HG02973 (cell line): ENCODE data around the gene TRPT1.

ENCODE experiments used
- ATAC-seq: cut with Tn5 transposase; IDR thresholded peaks from one replicate; pipeline ENCODE4 v1.9.1; 2021; ENCODE audit warnings: moderate library complexity; ENCODE audit not compliant: unreplicated experiment

TRPT1 gene, protein sequence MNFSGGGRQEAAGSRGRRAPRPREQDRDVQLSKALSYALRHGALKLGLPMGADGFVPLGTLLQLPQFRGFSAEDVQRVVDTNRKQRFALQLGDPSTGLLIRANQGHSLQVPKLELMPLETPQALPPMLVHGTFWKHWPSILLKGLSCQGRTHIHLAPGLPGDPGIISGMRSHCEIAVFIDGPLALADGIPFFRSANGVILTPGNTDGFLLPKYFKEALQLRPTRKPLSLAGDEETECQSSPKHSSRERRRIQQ

DNA sequence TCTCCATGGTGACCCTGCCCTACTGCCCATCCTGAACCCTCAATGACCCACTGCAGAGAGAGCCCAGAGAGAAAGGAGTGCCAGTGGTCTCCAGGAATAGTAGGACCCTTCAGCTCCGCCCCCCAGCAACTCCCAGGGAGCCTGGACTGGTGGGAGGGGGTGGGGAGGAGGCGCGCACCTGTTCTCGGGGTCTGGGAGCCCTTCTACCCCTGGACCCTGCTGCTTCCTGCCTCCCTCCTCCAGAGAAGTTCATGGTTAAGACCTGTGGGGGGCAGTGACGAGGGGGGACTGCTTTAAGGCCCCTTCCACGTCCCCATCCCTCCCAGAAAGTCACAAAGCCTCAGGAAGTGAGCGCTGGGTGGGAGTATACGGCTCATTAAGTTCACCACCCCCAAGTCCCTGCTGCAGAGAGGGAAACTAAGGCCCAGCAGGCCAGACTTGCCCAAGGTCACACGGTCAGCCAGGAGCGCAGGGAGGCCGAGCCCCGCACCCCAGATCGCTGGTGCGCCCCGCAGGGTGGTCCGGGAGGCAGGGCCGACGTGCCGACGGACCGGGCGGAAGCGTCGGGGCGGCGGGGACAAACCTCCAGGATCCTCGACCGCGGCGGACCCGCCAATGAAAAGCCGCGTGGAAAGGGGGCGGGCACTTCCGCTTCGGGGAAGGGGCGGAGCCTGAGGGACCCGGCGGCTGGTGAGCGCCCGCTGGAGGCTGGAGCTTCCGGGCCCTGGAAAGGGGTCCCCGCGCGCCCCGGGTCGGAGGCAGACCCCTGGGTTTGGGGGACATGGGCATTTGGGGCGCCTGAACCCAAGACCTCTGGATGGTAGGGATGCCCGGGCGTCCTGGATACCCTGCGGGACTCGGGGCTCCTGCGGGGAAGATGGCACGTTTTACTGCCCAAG, at the start of gene TRPT1, which contains the start of gene NUDT22:
TSS of gene TRPT1 (minus strand) at position 579 of the 899 bp plus-strand sequence. CDS start at position 253, 326 bp downstream.
TSS of gene NUDT22 (plus strand) at position 667 of the 899 bp plus-strand sequence. CDS start 379 bp downstream, outside the sequence.
- ATAC-seq = peak; percentile 33

DNA sequence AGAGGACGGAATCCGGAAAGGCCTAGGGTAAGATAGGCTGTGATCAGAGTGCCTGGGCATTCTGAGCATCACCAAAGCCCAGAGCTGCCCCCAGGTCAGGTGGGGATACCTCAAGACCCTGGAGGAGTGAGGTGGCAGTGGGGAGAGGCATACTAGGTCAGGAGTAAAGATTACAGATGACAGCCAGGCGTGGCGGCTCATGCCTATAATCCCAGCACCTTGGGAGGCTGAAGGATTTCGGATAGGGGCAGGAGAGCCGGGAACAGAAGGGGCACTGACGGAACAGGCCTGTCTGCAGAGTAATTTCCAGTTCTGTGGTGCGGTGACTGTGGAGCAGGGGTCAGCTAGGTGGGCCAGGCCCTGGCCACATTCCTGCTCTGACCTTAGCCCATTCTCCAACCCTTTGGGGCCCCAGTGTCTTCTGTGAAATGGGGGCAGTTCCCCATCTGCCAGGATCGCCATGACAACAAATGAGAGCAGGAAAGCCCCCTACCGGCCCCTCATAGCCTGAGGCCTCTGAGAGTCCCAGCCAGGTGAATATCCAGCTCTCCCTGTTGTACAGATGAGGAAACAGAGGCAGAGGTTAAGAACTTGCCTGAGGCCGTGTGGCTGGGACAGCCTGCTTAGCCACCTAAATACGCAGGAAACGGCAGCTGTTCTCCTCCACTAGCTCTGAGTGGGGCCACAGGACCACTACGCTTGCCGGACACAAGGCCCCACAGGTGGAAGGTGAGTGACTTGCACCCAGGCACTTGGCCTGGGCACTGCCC, 49.2 kb upstream of the TRPT1 start:
- ATAC-seq = no peak

DNA sequence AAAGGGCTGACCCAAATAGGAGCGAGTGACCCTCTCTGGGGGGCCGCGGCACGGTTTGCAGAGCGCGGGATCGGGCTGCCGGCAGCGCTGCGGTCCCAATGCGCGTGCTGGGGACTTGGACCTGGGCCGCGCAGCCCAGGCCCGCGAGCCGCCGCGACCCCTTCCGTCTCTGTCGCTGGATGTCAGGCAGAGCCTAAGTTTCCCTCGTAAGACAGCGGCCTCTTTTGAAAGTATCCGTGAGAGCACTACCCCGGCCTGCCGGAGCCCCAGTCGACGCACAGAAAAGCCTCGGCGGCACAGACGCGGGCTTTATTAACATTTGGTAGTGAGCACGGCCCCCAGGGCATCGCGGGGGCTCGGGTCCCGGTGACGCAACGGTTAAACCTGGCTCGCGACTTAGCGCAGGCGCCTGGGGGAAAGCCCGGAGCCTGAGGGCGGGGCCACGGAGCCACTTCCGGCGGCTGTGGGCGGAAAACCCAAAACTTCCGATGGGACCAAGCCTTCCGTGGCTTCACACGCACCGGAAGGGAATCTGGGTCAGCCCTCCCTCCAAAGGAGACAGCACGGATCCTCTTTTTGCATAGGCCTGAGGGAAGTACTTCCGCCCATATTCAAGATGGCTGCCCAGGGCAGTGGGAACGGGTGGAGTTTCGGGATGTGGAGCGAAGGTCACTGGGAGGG, 43.7 kb upstream of the TRPT1 start:
- ATAC-seq = peak; percentile 51

DNA sequence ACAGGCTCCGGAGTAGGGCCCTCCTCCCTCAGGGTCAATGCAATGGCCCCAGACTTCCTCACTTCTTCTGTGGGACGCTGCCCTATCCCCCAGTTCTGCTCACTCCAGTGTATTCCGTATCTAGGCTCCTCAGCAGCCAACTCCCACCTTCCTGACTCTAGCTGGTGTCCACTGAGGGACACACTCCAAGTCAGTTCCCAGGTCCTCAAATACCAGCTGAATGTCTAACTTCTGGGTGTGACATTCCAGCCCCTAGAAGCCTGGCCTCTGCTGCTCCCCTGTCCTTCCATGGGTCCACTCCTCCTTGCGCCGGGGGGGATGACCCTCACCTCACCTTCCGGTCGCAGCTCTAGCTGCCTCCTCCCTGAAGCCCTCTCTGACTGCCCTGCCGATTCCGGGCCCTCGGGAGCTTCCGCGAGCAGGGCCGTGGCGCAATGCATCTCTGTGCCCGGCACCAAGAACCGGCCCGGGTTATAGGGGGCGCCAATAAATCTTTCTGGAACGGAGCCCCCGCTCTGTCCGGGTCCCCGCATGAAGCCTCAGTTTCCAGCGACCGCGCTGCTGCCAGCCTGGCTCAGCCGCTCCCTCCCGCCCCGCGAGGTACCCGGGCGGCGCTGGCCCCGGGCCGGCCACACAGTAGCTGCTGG, 43.0 kb upstream of the TRPT1 start:
- peak; percentile 10 for ATAC-seq

DNA sequence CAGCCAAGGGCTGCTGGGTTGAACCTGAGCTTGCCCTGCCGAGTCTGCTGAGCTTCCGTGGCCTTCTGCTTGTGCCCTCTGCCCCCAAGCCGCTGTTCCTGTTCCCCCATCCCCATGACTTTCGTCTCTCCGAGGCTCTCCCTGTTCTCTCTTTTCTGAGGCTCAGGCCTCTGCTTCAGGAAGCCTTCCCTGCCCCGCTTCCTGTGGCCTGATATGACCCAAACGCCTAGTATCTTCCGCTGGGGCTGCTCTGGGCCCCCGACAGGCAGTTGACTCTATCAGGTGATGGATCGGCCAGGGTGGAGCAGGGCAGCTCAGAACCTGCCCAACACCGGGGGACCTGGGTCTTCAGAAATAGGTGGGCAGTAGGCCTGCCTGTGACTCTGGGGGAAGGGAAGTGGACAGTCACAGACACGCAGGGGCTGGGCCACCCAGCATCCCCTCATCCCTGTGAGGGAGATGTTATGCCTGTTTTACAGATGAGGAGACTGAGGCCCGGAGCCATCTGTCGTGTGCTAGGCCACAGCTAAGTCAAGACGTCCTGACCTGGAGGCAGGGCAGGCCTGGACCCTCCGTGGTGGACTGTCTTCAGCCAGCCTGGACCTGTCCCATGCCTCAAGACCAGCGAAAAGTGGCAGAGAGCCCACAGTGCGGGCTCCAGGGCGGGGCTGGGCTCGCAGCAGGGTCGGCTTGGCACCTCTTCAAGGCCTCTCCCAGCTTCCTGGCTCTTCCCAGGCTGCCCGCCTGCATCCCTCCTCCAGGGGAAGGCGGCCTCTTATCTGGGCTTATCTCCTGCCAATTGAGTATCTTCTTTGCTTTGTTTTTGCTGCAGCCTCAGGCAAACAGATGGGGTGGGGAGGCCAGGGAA, 42.3 kb upstream of the TRPT1 start:
- ATAC-seq = no peak

DNA sequence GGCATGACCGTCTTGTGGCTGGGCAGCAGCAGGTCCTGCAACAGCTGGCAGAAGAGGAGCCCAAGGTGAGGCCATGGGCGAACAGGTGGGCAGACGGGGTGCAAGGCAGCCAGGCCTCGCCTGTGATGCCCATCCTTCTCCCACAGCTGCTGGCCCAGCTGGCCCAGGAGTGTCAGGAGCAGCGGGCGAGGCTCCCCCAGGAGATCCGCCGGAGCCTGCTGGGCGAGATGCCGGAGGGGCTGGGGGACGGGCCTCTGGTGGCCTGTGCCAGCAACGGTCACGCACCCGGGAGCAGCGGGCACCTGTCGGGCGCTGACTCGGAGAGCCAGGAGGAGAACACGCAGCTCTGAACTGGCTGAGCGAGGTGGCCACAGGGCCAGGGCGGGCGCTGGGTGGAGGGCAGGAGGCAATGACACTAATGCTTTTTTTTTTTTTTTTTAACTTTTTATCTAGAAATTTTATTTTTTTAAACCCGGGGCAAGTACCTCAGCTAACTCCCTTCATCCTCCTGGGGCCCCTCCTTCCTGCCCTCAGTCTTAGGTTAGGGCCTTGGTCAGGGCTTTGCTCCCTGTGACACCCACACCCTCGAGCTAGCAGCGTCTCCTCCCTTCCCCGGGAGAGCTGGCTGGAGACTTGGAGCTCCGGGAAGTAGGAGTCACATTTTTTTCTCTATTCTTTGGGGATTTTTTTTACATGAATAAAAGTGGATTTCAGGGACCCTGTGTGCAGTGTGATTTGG, 41.4 kb upstream of the TRPT1 start:
- ATAC-seq = no peak

DNA sequence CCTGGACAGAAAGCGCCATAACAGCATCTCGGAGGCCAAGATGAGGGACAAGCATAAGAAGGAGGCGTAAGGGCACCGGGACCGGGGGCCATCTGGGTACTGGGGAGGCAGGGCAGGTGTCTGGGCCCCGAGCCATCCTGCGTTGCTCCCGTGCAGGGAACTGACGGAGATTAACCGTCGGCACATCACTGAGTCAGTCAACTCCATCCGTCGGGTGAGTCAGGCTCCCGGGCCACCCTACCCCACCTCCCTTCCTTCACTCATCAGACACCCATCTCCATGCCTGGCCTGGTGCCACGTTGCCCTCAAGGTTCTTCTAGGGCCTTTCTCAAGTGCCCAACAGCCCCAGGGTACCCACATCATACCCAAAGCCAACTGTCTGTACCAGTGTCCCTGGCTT, 40.4 kb upstream of the TRPT1 start:
- no peak for ATAC-seq

DNA sequence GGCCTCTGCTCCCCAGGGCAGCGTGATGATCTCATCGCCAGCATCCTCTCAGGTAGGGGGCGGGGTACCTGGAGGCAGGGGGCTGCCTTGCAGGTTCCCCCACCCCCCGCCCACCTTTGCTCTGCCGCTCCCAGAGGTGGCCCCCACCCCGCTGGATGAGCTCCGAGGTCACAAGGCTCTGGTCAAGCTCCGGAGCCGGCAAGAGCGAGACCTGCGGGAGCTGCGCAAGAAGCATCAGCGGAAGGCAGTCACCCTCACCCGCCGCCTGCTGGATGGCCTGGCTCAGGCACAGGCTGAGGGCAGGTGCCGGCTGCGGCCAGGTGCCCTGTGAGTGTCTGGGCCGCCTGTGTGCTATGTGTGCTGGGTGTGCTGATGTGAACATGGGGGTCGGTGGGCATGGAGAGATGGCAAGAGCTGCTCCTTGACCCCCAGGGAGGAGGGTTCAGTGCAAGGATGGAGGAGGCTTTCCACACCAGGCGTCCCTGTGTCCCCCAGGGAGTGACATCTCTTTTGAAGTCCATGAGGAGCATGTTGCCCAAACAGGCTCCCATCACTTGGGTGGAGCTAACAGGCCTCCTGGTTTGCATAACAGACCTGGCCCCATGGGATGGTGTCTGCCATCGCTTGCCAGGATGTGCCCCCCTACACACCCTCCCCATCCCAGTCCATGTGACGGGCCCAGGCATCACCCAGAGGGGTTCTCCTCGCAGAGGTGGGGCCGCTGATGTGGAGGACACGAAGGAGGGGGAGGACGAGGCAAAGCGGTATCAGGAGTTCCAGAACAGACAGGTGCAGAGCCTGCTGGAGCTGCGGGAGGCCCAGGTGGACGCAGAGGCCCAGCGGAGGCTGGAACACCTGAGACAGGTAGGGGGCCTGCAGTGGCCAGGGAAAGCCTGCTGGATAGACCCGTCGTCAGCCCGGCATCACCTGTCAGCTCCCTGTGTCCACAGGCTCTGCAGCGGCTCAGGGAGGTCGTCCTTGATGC, 39.5 kb upstream of the TRPT1 start:
- no peak for ATAC-seq

DNA sequence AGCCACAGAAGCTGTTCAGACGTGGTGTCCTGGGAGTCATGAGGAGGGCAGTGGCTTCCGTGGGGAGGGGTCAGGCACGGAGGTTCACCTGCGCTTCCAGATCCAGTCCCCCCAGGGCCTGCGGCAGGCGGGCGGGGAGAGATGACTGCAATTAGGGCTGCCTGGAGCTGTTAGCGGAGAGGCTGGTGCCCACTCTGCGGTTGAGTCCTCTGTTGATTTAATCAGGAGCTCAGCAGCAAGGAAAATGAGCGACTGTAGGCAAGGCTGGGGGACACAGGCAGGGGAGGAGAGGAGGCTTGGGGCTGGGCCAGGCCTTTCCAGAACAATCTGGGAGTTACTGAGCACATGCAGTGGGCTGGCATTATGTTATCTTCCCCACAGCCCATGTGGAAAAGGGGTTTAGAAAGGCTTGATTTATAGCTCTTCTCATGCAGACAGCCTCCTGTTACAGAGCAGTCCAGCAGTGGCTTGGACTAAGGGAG, 38.4 kb upstream of the TRPT1 start:
- no peak for ATAC-seq

DNA sequence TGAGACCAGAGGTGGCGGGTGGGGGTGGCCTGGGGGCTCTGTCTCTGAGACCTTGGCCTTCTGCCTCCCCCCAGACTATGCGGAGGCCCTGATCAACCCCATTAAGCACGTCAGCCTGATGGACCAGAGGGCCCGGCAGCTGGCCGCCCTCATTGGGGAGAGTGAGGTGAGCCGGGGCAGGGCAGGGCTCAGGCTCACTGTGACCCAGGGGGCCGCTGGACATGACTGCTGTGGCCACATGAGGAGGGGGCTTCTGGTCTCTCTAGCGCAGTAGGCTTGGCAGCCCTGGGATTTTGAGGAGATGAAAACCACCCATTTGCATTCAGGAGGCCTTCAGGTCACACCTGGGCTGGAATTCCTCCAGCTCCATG, 37.9 kb upstream of the TRPT1 start:
- no peak for ATAC-seq

DNA sequence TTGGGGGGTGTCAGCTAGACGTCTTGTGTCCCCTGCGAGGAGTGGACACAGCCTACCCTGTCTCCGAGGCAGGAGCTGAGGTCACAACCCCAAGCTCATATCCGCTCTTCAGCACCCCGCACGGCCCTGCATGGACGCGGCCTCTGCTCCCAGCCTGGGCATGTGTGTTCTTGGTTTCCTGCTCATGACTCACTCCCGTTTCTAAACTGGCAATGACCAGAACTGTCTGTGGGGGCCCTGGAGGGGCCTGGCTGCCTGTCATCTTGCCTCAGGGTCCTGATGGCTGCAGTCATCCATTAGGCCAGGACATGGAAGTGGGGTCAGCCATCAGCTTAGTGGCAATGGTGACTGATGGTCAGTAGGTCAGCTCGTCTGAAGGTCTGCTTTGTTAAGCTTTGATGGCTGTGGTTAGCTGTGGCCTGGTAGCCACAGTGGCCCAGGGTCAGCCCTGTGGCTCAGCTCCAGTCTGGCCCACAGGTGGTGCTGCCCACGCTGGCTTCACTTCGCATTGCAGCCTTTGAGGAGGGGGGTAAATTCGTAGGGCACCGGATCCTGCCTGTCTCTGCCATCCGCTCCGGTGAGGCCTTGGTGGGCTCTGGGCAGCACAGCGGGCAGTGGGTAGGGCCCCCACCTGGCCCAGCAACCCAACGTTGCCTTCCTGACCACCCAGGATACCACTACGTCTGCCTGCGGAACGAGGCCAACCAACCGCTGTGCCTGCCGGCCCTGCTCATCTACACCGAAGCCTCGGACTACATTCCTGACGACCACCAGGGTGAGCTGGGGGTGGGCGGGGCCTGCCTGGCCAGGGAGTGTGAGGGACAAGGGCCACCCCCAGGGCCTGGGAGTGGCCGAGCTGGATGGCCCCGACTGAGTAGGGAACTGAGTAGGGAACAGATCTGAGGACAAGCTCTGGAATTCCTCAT, 37.3 kb upstream of the TRPT1 start:
- ATAC-seq = no peak

DNA sequence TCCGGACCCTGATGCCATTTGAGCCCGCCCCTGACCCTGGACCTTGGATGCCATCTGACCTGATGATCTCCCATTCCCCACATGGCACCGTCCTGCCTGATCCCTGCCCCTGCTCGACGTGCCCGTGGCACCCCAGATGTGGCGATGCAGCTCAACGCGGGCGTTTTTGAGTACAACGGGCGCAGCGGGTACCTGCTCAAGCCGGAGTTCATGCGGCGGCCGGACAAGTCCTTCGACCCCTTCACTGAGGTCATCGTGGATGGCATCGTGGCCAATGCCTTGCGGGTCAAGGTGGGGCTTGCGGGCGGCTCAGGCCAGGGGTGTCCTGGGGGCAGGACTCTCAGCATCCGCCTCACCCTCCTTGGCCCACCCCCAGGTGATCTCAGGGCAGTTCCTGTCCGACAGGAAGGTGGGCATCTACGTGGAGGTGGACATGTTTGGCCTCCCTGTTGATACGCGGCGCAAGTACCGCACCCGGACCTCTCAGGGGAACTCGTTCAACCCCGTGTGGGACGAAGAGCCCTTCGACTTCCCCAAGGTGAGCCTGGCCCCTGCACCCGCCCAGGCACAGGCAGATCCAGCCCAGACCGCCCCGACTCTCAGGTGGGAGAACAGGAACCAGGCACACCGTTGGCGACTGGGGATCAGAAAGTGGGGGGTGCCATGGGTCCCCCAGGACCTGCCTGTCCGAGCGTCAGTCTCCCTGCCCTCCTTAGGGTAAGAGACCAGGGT, 36.5 kb upstream of the TRPT1 start:
- no peak for ATAC-seq

DNA sequence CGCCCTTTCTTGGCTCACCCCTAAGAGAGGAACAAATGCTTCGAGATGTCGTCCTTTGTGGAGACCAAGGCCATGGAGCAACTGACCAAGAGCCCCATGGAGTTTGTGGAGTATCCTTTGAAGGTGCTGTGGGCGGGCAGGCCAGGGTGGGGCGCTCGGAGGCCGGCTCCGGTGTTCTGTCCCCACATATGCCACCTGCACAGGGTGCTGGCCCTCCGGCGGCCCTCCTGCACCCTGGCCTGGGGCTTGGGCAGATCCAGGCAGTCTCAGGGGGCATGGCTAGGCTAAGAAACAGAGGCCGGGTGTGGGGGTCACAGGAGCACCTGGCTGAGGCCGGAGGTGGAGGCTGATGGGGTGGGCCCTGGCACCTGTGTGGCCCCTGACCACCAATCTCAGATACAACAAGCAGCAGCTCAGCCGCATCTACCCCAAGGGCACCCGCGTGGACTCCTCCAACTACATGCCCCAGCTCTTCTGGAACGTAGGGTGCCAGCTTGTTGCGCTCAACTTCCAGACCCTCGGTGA, 35.6 kb upstream of the TRPT1 start:
- no peak for ATAC-seq

DNA sequence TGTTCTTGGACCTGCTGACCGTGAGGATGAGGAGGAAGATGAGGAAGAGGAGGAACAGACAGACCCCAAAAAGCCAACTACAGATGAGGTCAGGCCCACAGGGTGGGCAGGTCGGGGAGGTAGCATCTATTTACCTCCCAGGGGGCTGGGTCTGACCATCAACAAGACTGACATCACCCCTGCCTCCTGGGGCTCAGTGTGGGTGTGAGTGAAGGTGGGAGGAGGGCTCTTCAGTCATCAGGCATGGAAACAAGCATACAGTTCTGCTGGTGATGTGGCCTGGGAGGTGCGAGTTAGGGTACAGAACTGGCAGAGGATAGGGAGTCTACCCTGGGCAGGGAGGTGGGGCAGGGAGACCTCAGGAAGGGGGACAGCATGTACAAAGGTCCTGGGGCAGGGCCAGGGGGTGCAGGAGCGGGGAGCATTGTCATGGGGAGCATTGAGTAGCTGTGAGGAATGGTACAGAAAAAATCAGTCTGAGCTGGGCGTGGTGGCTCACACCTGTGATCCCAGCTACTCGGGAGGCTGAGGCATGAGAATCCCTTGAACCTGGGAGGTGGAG, 34.2 kb upstream of the TRPT1 start:
- ATAC-seq = no peak

DNA sequence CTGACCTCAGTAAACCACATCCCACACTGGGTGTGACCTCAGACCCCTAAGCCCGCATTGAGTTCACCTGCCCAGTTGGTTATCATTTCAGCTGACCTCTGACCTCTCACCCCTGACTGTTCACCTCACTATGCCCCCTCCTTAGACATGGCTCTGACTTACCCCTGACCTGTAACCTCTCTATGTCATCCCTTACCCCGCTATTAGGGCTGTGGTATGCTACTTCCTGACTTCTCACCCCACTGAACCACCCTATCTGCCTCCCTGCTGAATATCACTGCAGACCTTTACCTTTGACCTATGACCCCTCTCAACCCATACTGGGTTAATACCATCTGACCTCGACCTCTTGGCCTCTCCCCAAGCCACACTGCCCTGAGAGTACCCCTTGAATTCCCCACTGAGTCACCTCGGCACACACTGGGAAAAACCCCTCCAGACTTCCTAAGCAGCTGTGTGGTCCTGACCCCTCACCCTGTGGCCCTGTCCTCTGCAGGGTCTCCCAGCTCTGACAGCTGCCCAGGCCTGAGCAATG, 33.6 kb upstream of the TRPT1 start:
- ATAC-seq = no peak
